HUES6 (cell line): ENCODE results near the gene PTN.
"Not testable (repeated sequence)": the region's sequence is repeated elsewhere in the genome, so short reads cannot be mapped to it uniquely, and the experiment has no call there.

ENCODE experiments used
- H3K27ac ChIP-seq: 2 replicates; pipeline ENCODE4 v1.7.0; 2013; ENCODE audit warnings: low read depth, mild to moderate bottlenecking, low read length, inconsistent platforms
- H3K27me3 ChIP-seq: 2 replicates; pipeline ENCODE4 v1.6.1; 2013; ENCODE audit warnings: low read length; ENCODE audit not compliant: control insufficient read depth, insufficient read depth
- H3K36me3 ChIP-seq: 2 replicates; pipeline ENCODE4 v1.6.1; 2013; ENCODE audit warnings: low read length; ENCODE audit not compliant: control insufficient read depth, insufficient read depth
- H3K4me1 ChIP-seq: 2 replicates; pipeline ENCODE4 v1.6.1; 2013; ENCODE audit warnings: low read length; ENCODE audit not compliant: control insufficient read depth, insufficient read depth
- H3K4me3 ChIP-seq: 2 replicates; pipeline ENCODE4 v1.5.1; 2013; ENCODE audit warnings: low read depth, low read length
- H3K9ac ChIP-seq: one replicate; pipeline ENCODE4 v1.6.1; 2013; ENCODE audit warnings: mild to moderate bottlenecking, low read length
- H3K9me3 ChIP-seq: 2 replicates; pipeline ENCODE4 v1.6.1; 2013; ENCODE audit warnings: low read depth, low read length; ENCODE audit not compliant: control insufficient read depth, insufficient read depth

Gene PTN

GRCh38 chr7:137231167-137231566 lies 112.4 kb downstream of the PTN start:
- no peak overlapping the region for H3K9ac ChIP-seq
- H3K36me3 ChIP-seq: no peaks in the 10 kb centered on the region
- H3K4me3 ChIP-seq: no peak overlapping the region
- H3K4me1 ChIP-seq: no peaks in the 10 kb centered on the region
- H3K27ac ChIP-seq: no peak overlapping the region
- peaks cover 6% of the 10 kb centered on the region; the same call in 1 of the 2 replicates for H3K9me3 ChIP-seq
- H3K27me3 ChIP-seq: no peaks in the 10 kb centered on the region

- Histone ChIP-seq H3K4me1 (peaks cover 6% of the 10 kb centered on the region; the same call in 1 of the 2 replicates), H3K27ac (no peak overlapping the region), H3K27me3 (no peaks in the 10 kb centered on the region), H3K9ac (no peak overlapping the region), H3K36me3 (no peaks in the 10 kb centered on the region), H3K4me3 (no peak overlapping the region), H3K9me3 (no peaks in the 10 kb centered on the region)
Observed at GRCh38 chr7:137221467-137221866, 122.1 kb downstream of the PTN start.

GRCh38 chr7:137213744-137214143 lies 129.8 kb downstream of the PTN start:
- Histone ChIP-seq H3K27ac (no peak overlapping the region), H3K9ac (no peak overlapping the region), H3K9me3 (no peaks in the 10 kb centered on the region), H3K4me1 (no peaks in the 10 kb centered on the region), H3K4me3 (no peak overlapping the region), H3K36me3 (no peaks in the 10 kb centered on the region), H3K27me3 (no peaks in the 10 kb centered on the region)

GRCh38 chr7:137209151-137209817 lies 134.2 kb downstream of the PTN start:
- Histone ChIP-seq H3K27ac (no peak overlapping the region), H3K4me3 (no peak overlapping the region), H3K9ac (no peak overlapping the region), H3K4me1 (no peaks in the 10 kb centered on the region), H3K36me3 (no peaks in the 10 kb centered on the region), H3K27me3 (no peaks in the 10 kb centered on the region), H3K9me3 (peaks cover 4% of the 10 kb centered on the region; the same call in 1 of the 2 replicates)

- no peaks in the 10 kb centered on the region for H3K36me3 ChIP-seq
- H3K27me3 ChIP-seq: no peaks in the 10 kb centered on the region
- H3K9me3 ChIP-seq: peaks cover 4% of the 10 kb centered on the region; the same call in 1 of the 2 replicates
- H3K4me1 ChIP-seq: no peaks in the 10 kb centered on the region
- H3K9ac ChIP-seq: no peak overlapping the region
- no peak overlapping the region for H3K4me3 ChIP-seq
- no peak overlapping the region for H3K27ac ChIP-seq
Observed at GRCh38 chr7:137206770-137207169, 136.8 kb downstream of the PTN start.

GRCh38 chr7:137204246-137204645 lies 139.3 kb downstream of the PTN start:
- Histone ChIP-seq H3K4me3 (no peak overlapping the region), H3K9me3 (peaks cover 4% of the 10 kb centered on the region; the same call in 1 of the 2 replicates), H3K4me1 (no peaks in the 10 kb centered on the region), H3K36me3 (no peaks in the 10 kb centered on the region), H3K9ac (no peak overlapping the region), H3K27me3 (no peaks in the 10 kb centered on the region), H3K27ac (no peak overlapping the region)

GRCh38 chr7:137203351-137203750 lies 140.2 kb downstream of the PTN start:
- H3K27me3 ChIP-seq: no peaks in the 10 kb centered on the region
- H3K36me3 ChIP-seq: no peaks in the 10 kb centered on the region
- no peak overlapping the region for H3K9ac ChIP-seq
- peaks cover 4% of the 10 kb centered on the region; the same call in 1 of the 2 replicates for H3K9me3 ChIP-seq
- H3K27ac ChIP-seq: no peak overlapping the region
- no peaks in the 10 kb centered on the region for H3K4me1 ChIP-seq
- no peak overlapping the region for H3K4me3 ChIP-seq

GRCh38 chr7:137196648-137197047 lies 146.9 kb downstream of the PTN start:
- no peak overlapping the region for H3K27ac ChIP-seq
- H3K27me3 ChIP-seq: no peaks in the 10 kb centered on the region
- no peak overlapping the region for H3K4me3 ChIP-seq
- H3K4me1 ChIP-seq: no peaks in the 10 kb centered on the region
- no peaks in the 10 kb centered on the region for H3K9me3 ChIP-seq
- no peaks in the 10 kb centered on the region for H3K36me3 ChIP-seq
- no peak overlapping the region for H3K9ac ChIP-seq

GRCh38 chr7:137195996-137196395 lies 147.5 kb downstream of the PTN start:
- no peaks in the 10 kb centered on the region for H3K4me1 ChIP-seq
- H3K4me3 ChIP-seq: no peak overlapping the region
- H3K9ac ChIP-seq: no peak overlapping the region
- H3K27ac ChIP-seq: no peak overlapping the region
- no peaks in the 10 kb centered on the region for H3K9me3 ChIP-seq
- H3K27me3 ChIP-seq: no peaks in the 10 kb centered on the region
- no peaks in the 10 kb centered on the region for H3K36me3 ChIP-seq

- H3K4me3 ChIP-seq: peak overlapping the region; percentile 61
- not testable (repeated sequence) for H3K27ac ChIP-seq, H3K4me1 ChIP-seq, H3K27me3 ChIP-seq, H3K9me3 ChIP-seq, H3K36me3 ChIP-seq
- peak overlapping the region; percentile 70 for H3K9ac ChIP-seq
Observed at GRCh38 chr7:137181619-137182018, 161.9 kb downstream of the PTN start.
